Epithelial cell of esophagus (primary cell): ENCODE data around the gene CSMD2.
"Not testable (repeated sequence)": the region's sequence is repeated elsewhere in the genome, so short reads cannot be mapped to it uniquely, and the experiment has no call there.

Experiments used
- DNase-seq: peaks from one replicate; pipeline ENCODE4 v3.0.0; 2010; ENCODE audit warnings: low read depth
- H3K4me3 ChIP-seq: 2 replicates; pipeline ENCODE4 v1.5.1; 2011; ENCODE audit warnings: mild to moderate bottlenecking, low read length, control low read depth
- CTCF ChIP-seq: IDR thresholded peaks from 2 replicates; pipeline ENCODE4 v1.5.1; 2011; ENCODE audit warnings: low read depth, mild to moderate bottlenecking, low read length, control low read depth, inconsistent platforms; ENCODE audit not compliant: insufficient read depth; ENCODE audit errors: missing control alignments

The CSMD2 gene

GRCh38 chr1:33512226-33513011 lies 652.6 kb downstream of the CSMD2 start:
- no peak overlapping the region for H3K4me3 ChIP-seq
- TF ChIP-seq CTCF: no peak
- no peak for DNase-seq

- H3K4me3 ChIP-seq, DNase-seq: not testable (repeated sequence)
Measured at GRCh38 chr1:33509276-33509675, 655.8 kb downstream of the CSMD2 start.

- DNase-seq: no peak
- no peak for TF ChIP-seq CTCF
- no peak overlapping the region for H3K4me3 ChIP-seq
Measured at GRCh38 chr1:33508151-33508550, 656.9 kb downstream of the CSMD2 start.

- no peak for TF ChIP-seq CTCF
- no peak overlapping the region for H3K4me3 ChIP-seq
- no peak for DNase-seq
Measured at GRCh38 chr1:33507661-33508060, 657.4 kb downstream of the CSMD2 start.

- no peak for TF ChIP-seq CTCF
- DNase-seq: no peak
- H3K4me3 ChIP-seq: no peak overlapping the region
Measured at GRCh38 chr1:33503506-33503905, 661.5 kb downstream of the CSMD2 start.

- no peak overlapping the region for H3K4me3 ChIP-seq
- no peak for TF ChIP-seq CTCF
- DNase-seq: peak; percentile 73
Measured at GRCh38 chr1:33502726-33503125, 662.3 kb downstream of the CSMD2 start.

- no peak for DNase-seq
- no peak overlapping the region for H3K4me3 ChIP-seq
- no peak for TF ChIP-seq CTCF
Measured at GRCh38 chr1:33501774-33502173, 663.3 kb downstream of the CSMD2 start.

- no peak for TF ChIP-seq CTCF
- no peak for DNase-seq
- no peak overlapping the region for H3K4me3 ChIP-seq
Measured at GRCh38 chr1:33501309-33501708, 663.7 kb downstream of the CSMD2 start.
